ENCODE measurements around the gene HS3ST3A1.

GRCh38 chr17:13544765-13545164, 57.0 kb downstream of the HS3ST3A1 start:
- TF ChIP-seq CTCF (IDR thresholded peaks at IDR 0.05) = no peak
- TF ChIP-seq POLR2A (IDR thresholded peaks at IDR 0.05) = no peak

All from tibial nerve (tissue), 3 donors.